Measurements from ENCODE around the gene SLC7A6.
"Not testable (repeated sequence)": the region's sequence is repeated elsewhere in the genome, so short reads cannot be mapped to it uniquely, and the experiment has no call there.

The SLC7A6 gene

GRCh38 chr16:68281368-68282063, 17.2 kb downstream of the SLC7A6 start:
- in situ Hi-C loops (cut with MboI; ENCODE audit: low sequenced_read_pairs): no loop called here

- in situ Hi-C loops (cut with MboI; ENCODE audit: low sequenced_read_pairs): no loop called here
Measured at GRCh38 chr16:68282064-68282452, 17.7 kb downstream of the SLC7A6 start.

DNA sequence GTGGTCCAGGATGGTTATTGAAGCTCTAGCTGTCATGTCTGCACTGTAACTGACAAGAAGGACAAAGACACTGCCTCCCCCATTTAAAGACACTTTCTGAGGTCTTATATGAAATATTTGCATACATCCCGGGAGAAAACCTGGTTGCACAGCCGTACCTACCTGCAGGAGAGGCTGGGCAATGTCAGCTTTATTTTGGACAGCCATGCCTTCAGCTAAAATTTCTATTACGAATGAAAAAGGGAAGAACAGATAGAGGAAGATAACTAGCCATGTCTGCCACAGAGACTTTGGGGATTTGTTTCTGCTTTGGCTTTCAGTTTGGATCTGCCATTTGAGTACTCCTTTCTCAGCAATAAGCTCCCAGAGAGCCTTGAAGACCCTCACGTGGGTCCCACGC, 19.0 kb downstream of the SLC7A6 start:
- in situ Hi-C loops (cut with MboI; ENCODE audit: low sequenced_read_pairs): no loop called here

GRCh38 chr16:68283801-68284598, 19.7 kb downstream of the SLC7A6 start:
- in situ Hi-C loops (cut with MboI; ENCODE audit: low sequenced_read_pairs): no loop called here

DNA sequence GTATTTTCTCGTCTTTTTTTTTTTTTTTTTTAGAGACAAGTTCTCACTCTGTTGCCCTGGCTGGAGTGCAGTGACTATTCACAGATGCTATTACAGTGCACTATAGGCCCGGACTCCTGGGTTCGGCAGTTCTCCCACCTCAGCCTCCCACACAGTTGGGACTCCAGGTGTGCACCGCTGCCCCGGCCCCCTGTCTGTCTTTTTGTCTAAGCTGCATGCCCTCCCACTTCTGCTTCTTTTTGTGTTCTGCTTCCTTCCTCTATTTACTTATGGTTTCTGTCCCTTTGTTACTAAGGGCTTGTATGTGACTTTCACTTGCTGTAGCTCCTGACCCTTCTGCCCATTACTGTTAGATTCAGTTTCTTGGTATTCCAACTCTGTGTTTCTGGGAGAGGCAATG, 20.5 kb downstream of the SLC7A6 start:
- in situ Hi-C loops (cut with MboI; ENCODE audit: low sequenced_read_pairs): no loop called here

DNA sequence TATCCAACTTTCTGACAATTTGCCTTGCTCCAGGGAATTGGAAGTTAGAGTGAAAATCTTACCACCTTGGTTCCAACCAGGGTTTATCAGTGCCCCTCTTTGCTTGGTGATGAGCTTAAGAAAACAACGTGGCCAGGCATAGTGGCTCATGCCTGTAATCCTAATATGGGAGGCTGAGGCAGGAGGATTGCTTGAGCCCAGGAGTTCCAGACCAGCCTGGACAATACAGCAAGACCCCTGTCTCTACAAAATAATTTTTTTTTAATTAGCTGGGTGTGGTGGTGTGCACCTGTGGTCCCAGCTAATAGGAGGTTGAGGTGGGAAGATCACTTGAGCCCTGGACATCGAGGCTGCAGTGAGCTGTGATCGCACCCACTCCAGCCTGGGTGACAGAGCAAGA, 21.4 kb downstream of the SLC7A6 start:
- in situ Hi-C loops (cut with MboI; ENCODE audit: low sequenced_read_pairs): no loop called here

DNA sequence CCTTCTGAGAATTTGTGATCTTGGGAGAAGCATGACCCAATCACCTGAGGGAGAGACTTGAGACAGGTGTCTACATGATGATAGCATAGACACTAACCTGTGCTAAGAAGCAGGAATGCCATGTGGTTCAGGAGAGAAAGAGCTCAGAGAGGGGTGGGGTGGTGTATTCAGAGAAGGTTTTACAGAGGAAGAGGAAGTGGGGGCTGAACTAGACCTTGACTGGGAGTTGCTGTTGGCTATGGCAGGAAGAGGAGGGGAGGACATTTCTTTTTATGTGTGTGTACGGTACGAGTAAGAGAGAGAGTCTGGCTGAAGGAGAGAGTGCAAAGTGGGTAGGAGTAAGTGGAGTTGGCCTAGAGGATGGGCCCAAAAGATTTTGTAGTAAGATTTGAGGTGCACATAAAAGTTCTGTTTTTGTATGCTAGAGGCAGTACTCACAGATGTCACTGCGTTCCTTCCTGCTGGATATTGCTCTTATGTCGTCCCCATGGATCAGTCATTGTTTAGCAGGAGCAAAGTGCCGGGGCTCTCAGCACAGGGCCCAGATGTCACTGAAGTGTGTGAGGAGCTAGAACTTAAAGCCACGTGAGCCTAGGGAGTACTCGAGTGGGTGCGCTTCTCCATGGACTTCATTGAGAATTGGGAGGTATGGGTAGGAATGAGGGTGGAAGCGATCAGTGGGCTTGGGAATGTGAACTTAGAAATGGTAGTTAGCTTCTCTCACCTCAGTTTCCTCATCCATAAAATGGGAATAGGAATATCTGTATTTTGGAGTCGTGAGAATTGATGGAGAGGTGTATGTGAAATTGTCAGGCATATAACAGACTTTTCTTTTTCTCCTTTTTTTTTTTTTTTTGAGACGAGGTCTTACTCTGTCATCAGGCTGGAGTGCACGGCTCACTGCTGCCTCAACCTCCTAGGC, 22.1 kb downstream of the SLC7A6 start:
- in situ Hi-C loops (cut with MboI; ENCODE audit: low sequenced_read_pairs): no loop called here

DNA sequence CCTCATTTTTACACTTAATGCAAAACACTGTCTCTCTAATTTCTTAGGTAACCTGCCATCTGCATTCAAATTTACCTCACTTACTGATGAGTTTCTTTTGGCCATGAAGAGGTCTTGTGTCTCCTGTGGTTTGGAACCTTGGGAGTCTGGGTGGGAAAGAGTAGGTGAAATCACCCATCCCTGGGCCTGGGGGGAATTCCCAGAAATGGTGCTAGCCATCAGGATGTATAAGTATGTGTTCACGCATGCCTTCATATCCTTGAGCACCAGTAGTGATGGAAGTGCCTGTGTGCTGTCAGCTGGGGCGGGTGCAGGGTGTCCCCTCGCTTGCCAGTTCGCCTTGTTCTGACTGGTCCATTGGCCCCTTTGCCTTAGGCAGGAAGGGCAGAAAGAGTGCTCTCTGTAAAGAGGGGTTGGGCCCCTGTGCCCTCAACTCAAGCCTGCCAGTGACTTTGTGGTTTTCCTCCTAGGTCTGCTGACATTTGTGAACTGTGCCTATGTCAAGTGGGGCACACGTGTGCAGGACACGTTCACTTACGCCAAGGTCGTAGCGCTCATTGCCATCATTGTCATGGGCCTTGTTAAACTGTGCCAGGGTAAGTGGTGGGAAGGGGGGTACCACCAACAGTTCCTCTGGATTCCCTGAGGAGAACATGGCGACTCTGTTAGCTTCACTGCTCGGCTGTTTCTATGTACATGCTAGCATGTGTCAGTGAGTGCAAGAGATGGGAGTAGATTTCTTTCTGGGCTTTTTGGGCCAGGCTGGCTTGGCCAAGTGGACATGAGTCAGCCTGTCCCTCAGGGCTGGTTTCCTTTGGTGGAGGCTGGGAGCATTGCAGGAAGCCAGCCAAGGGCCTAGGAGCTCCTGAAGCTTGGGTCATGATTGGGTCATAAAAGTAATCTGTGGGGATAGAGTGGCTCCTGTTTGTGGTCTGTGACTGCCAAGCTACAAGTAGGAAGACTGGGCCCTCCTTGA, 23.2 kb downstream of the SLC7A6 start:
- in situ Hi-C loops (cut with MboI; ENCODE audit: low sequenced_read_pairs): no loop called here

- in situ Hi-C loops (cut with MboI; ENCODE audit: low sequenced_read_pairs): no loop called here
Measured at GRCh38 chr16:68288252-68288650, 23.9 kb downstream of the SLC7A6 start.

GRCh38 chr16:68288796-68289195, 24.5 kb downstream of the SLC7A6 start:
- in situ Hi-C loops (cut with MboI; ENCODE audit: low sequenced_read_pairs): not testable (repeated sequence)

DNA sequence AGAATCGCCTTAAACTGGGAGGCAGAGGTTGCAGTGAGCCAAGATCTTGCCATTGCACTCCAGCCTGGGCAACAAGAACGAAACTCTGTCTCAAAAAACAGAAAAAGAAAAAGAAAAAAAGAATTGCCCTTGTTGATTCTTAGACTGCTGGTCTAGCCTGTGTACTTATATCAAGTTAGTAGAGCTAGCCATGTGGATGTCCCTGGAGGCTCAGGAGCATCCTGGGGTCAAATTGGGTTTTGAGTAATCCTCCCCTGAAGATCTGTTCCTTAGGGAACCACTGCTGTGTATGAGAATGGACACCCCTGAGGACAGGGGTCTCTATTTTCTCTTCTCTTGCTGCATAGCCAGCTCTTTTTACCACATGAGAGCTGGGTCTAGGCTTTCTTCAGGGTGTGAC, 24.9 kb downstream of the SLC7A6 start:
- in situ Hi-C loops (cut with MboI; ENCODE audit: low sequenced_read_pairs): no loop called here

DNA sequence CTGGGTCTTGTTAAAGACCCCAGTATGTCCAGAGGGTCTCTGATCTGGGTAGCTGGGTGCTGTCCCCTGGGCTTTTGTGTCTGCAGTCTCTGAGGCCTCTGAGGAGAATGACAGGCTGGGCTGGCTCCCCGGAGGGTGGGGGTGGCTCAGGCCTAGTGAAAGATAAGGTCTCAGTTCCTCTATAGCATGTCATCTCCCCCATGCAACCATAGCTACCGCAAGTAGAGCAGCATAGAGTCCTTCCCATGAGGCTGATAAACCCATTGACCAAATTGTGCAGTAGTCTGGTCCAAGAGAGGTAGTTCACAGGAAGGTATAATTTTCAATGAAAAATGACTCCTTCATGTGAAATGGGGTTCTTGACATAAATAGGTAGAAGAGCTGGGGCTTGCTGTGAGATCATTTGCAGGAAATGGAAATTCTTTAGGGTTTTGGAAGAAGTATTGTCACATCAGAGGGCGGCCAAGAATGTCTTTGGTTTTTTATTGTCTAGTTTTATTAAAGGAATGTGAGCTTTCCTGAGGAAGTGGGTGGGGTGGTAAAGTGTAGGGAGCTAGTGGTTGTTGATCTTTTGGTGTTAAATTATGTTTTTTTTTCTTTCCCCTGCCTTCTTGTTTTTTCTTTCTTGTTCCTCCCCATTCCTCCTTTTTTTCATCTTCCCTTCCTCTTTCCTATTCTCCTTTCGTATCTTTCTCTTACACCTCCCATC, 25.4 kb downstream of the SLC7A6 start:
- in situ Hi-C loops (cut with MboI; ENCODE audit: low sequenced_read_pairs): no loop called here

GRCh38 chr16:68290450-68290849, 26.1 kb downstream of the SLC7A6 start:
- in situ Hi-C loops (cut with MboI; ENCODE audit: low sequenced_read_pairs): no loop called here

- in situ Hi-C loops (cut with MboI; ENCODE audit: low sequenced_read_pairs): no loop called here
Measured at GRCh38 chr16:68291227-68291626, 26.9 kb downstream of the SLC7A6 start.

DNA sequence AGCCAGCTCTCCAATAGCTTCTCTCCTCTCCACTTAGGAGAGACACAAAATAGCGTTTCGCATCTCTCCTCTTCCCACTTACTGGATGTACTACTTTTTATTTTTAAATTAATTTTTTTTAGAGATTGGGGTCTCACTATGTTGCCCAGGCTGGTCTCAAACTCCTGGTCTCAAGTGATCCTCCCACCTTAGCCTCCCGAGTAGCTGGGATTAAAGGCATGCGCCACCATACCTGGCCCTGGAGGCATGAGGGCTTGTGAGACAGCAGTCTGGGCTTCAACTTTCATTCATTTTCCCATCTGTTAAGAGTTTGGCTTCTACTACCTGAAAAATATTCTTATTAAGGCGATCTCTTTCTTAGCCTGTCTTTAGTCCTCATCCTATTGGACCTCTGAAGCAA, 28.1 kb downstream of the SLC7A6 start:
- in situ Hi-C loops (cut with MboI; ENCODE audit: low sequenced_read_pairs): no loop called here

DNA sequence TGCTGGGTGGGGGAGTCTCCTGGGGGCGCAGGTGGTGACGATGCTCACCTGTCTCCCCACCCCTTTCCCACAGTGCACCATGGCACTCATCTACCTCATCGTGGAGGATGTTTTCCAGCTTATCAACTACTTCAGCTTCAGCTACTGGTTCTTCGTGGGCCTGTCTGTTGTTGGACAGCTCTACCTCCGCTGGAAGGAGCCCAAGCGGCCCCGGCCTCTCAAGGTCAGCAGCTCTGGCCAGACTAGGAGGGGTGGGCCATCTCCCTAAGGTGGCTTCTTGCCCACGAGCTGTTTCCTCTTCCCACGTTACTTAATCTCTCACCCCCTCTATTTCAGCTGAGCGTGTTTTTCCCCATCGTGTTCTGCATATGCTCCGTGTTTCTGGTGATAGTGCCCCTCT, 32.0 kb downstream of the SLC7A6 start:
- in situ Hi-C loops (cut with MboI; ENCODE audit: low sequenced_read_pairs): no loop called here

DNA sequence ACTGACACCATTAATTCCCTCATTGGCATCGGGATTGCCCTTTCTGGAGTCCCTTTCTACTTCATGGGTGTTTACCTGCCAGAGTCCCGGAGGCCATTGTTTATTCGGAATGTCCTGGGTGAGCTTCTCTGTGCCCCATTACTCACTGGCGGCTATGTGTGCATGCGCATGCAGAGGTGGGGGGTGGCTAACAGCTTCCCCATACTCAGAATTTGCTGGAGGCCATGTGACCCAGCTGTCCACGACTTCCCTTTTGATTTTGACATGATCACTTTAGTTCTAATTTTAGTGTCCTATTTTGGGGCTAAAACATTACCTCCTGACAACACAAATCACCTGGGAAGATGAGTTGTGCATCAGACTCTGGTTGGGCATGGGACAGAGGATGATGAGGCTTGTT, 32.4 kb downstream of the SLC7A6 start:
- in situ Hi-C loops (cut with MboI; ENCODE audit: low sequenced_read_pairs): no loop called here

DNA sequence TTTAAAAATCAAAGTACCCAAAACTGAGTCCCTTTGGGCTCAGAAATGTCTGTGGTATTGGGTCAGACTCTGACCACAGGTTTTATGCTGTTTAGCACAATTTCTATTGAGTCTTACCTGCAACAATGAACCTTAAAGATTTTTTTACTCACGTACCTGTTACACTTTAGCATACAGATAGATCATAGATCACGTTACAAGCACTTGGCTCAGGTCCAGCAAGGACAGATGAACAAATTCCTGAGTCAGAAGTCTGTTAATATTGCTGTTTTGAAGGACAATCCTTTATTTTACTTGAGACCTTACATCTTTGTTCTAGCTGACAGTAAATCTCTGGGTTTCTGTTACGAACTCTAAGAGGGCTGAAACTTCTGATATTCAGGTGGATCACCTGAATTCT, 33.6 kb downstream of the SLC7A6 start:
- in situ Hi-C loops (cut with MboI; ENCODE audit: low sequenced_read_pairs): no loop called here

DNA sequence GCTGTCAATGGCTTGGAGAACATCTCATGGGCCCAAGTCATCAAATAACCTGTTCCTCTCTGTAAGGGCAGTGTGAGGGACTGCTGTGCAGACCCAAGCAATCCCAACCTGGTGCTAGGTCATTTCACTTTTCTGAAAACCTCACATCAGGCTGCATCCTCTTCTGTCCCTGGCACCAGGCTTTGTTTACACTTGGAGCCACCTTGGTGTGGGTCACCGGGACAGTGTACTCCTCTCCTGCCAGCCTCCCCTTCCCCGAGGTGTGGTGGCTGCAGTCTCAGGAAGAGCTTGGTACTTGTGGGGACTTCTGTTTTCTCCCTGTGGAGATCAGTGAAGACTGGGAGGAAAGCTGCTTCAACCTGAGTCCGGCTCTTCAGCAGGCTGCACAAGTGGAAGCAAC, 34.0 kb downstream of the SLC7A6 start:
- in situ Hi-C loops (cut with MboI; ENCODE audit: low sequenced_read_pairs): no loop called here

Measured in HL-60/S4 (cell line).